ENCODE measurements around the gene SFXN5.
A peak's percentile ranks its signal among the peaks of the same experiment; 100 is the strongest.
"Not testable (repeated sequence)": the region's sequence is repeated elsewhere in the genome, so short reads cannot be mapped to it uniquely, and the experiment has no call there.

SFXN5 gene

GRCh38 chr2:73071360-73072128 is at the start of gene SFXN5:
Gene SFXN5, minus strand, starts transcription at chr2:73071712. Its CDS starts 7 bp downstream, at chr2:73071705.
- peak; percentile 92 to 93 for DNase-seq (ENCODE audit: low read depth in 2 of 2)

GRCh38 chr2:73119611-73120239 is 48.2 kb upstream of the SFXN5 start:
- DNase-seq (ENCODE audit: low read depth in 2 of 2), result not testable (repeated sequence)

GRCh38 chr2:73117441-73117840 is 45.9 kb upstream of the SFXN5 start:
- DNase-seq (ENCODE audit: low read depth in 2 of 2), result no peak

- DNase-seq (ENCODE audit: low read depth in 2 of 2), result no peak
These were observed 44.9 kb upstream of the SFXN5 start for GRCh38 chr2:73116182-73116960.

GRCh38 chr2:73114273-73114867 is 42.9 kb upstream of the SFXN5 start:
- no peak for DNase-seq (ENCODE audit: low read depth in 2 of 2)

- DNase-seq (ENCODE audit: low read depth in 2 of 2), result peak; percentile 52 to 63
These were observed 41.7 kb upstream of the SFXN5 start, which contains the start of gene RAB11FIP5 for GRCh38 chr2:73112913-73113854. Gene RAB11FIP5, minus strand, starts transcription at chr2:73112948. Its CDS starts 171 bp downstream, at chr2:73112777.

GRCh38 chr2:73112026-73112912 is 40.8 kb upstream of the SFXN5 start:
- no peak for DNase-seq (ENCODE audit: low read depth in 2 of 2)

- DNase-seq (ENCODE audit: low read depth in 2 of 2), result no peak
These were observed 39.8 kb upstream of the SFXN5 start for GRCh38 chr2:73111073-73112025.

GRCh38 chr2:73110168-73111072 is 38.9 kb upstream of the SFXN5 start:
- DNase-seq (ENCODE audit: low read depth in 2 of 2), result no peak

- DNase-seq (ENCODE audit: low read depth in 2 of 2), result no peak
These were observed 38.1 kb upstream of the SFXN5 start for GRCh38 chr2:73109431-73110167.

- DNase-seq (ENCODE audit: low read depth in 2 of 2), result no peak
These were observed 35.9 kb upstream of the SFXN5 start for GRCh38 chr2:73107211-73107926.

GRCh38 chr2:73106791-73107190 is 35.3 kb upstream of the SFXN5 start:
- DNase-seq (ENCODE audit: low read depth in 2 of 2), result no peak

GRCh38 chr2:73105511-73105971 is 34.0 kb upstream of the SFXN5 start:
- no peak for DNase-seq (ENCODE audit: low read depth in 2 of 2)

- DNase-seq (ENCODE audit: low read depth in 2 of 2), result no peak
These were observed 33.4 kb upstream of the SFXN5 start for GRCh38 chr2:73104933-73105332.

GRCh38 chr2:73103018-73103542 is 31.6 kb upstream of the SFXN5 start:
- DNase-seq (ENCODE audit: low read depth in 2 of 2), result no peak
